GM21619 (cell line): ENCODE measurements around the gene OGDH.

Source experiments
- ATAC-seq: cut with Tn5 transposase; IDR thresholded peaks from one replicate; pipeline ENCODE4 v1.9.1; 2021; ENCODE audit not compliant: unreplicated experiment

Gene OGDH

GRCh38 chr7:44617225-44617890, 10.9 kb downstream of the OGDH start:
- no peak for ATAC-seq

- no peak for ATAC-seq
Measured at GRCh38 chr7:44618045-44618444, 11.6 kb downstream of the OGDH start.

GRCh38 chr7:44618753-44619152, 12.3 kb downstream of the OGDH start:
- no peak for ATAC-seq

- ATAC-seq, result no peak
Measured at GRCh38 chr7:44621034-44621749, 14.8 kb downstream of the OGDH start.

- ATAC-seq, result no peak
Measured at GRCh38 chr7:44621750-44622103, 15.3 kb downstream of the OGDH start.

GRCh38 chr7:44622342-44623151, 16.1 kb downstream of the OGDH start:
- peak; percentile 78 for ATAC-seq

- no peak for ATAC-seq
Measured at GRCh38 chr7:44624318-44624717, 17.9 kb downstream of the OGDH start.

- ATAC-seq, result no peak
Measured at GRCh38 chr7:44625526-44626471, 19.4 kb downstream of the OGDH start.

- no peak for ATAC-seq
Measured at GRCh38 chr7:44626620-44627019, 20.2 kb downstream of the OGDH start.

GRCh38 chr7:44629829-44630522, 23.5 kb downstream of the OGDH start:
- ATAC-seq, result peak; percentile 40

GRCh38 chr7:44630792-44631457, 24.5 kb downstream of the OGDH start:
- ATAC-seq, result no peak

- ATAC-seq, result no peak
Measured at GRCh38 chr7:44631458-44632115, 25.2 kb downstream of the OGDH start.

- no peak for ATAC-seq
Measured at GRCh38 chr7:44632196-44632595, 25.8 kb downstream of the OGDH start.

GRCh38 chr7:44633254-44634186, 27.1 kb downstream of the OGDH start:
- peak; percentile 53 for ATAC-seq

- ATAC-seq, result no peak
Measured at GRCh38 chr7:44634187-44634838, 27.9 kb downstream of the OGDH start.

- ATAC-seq, result no peak
Measured at GRCh38 chr7:44634839-44635591, 28.6 kb downstream of the OGDH start.

GRCh38 chr7:44636041-44636584, 29.7 kb downstream of the OGDH start:
- ATAC-seq, result no peak
